Ectodermal cell (in vitro differentiated cells): ENCODE measurements around the gene MYG1.

Experiments
- H3K27ac ChIP-seq: 2 replicates; pipeline ENCODE4 v1.7.0; 2013; ENCODE audit warnings: mild to moderate bottlenecking, low read depth, low read length; ENCODE audit not compliant: insufficient read depth, poor library complexity, severe bottlenecking
- H3K27me3 ChIP-seq: 2 replicates; pipeline ENCODE4 v1.7.0; 2013; ENCODE audit warnings: mild to moderate bottlenecking, low read length; ENCODE audit not compliant: insufficient read depth, control insufficient read depth, poor library complexity, severe bottlenecking
- H3K36me3 ChIP-seq: one replicate; pipeline ENCODE4 v1.7.0; 2013; ENCODE audit warnings: low read length; ENCODE audit not compliant: control insufficient read depth, insufficient read depth
- H3K4me1 ChIP-seq: one replicate; pipeline ENCODE4 v1.7.0; 2013; ENCODE audit warnings: low read length; ENCODE audit not compliant: control insufficient read depth, insufficient read depth
- H3K4me3 ChIP-seq: 2 replicates; pipeline ENCODE4 v1.7.0; 2013; ENCODE audit warnings: low read depth, low read length, control low read depth; ENCODE audit not compliant: insufficient read depth
- H3K9me3 ChIP-seq: 2 replicates; pipeline ENCODE4 v1.7.0; 2013; ENCODE audit warnings: mild to moderate bottlenecking, low read length, moderate library complexity; ENCODE audit not compliant: control insufficient read depth
- WGBS, 2 experiments: methylation state at CpG; one replicate each; pipeline ENCODE4 v1.1.7; 2013; ENCODE audit warnings: missing lambda C conversion rate in 2 of 2; 5-methylcytosine and 5-hydroxymethylcytosine counted together

MYG1 gene

GRCh38 chr12:53352331-53353256 is 53.1 kb downstream of the MYG1 start:
- no peaks in the 10 kb centered on the region for H3K9me3 ChIP-seq
- no peak overlapping the region for H3K27ac ChIP-seq
- H3K27me3 ChIP-seq, result no peaks in the 10 kb centered on the region
- WGBS, 2 experiments, result 70 to 71% methylated on average over 21 of the region's 21 CpGs
- H3K4me3 ChIP-seq, result no peak overlapping the region
- no peaks in the 10 kb centered on the region for H3K36me3 ChIP-seq
- no peaks in the 10 kb centered on the region for H3K4me1 ChIP-seq

DNA sequence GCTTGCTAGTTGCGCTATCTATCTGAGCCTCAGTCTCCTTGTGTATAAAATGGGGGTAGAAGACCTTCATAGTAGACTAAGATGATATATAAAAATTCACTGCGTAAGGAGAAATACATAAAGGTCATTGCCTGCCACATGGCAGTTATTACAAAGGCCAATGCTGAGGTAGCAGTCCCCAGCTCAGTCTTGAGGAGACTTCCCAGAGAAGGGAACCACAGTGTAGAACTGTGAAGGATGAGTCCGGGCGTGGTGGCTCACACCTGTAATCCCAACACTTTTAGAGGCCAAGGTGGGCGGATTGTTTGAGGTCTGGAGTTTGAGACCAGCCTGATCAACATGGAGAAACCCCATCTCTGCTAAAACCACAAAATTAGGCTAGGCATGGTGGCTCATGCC is 53.8 kb downstream of the MYG1 start:
- Histone ChIP-seq H3K4me3 (no peak overlapping the region), H3K9me3 (no peaks in the 10 kb centered on the region), H3K36me3 (no peaks in the 10 kb centered on the region), H3K27ac (no peak overlapping the region), H3K4me1 (no peaks in the 10 kb centered on the region), H3K27me3 (no peaks in the 10 kb centered on the region)
- 94 to 95% methylated on average over 5 of the region's 5 CpGs for WGBS, 2 experiments

GRCh38 chr12:53355121-53355520 is 55.6 kb downstream of the MYG1 start:
- no peaks in the 10 kb centered on the region for H3K36me3 ChIP-seq
- no peak overlapping the region for H3K27ac ChIP-seq
- no peaks in the 10 kb centered on the region for H3K4me1 ChIP-seq
- no peaks in the 10 kb centered on the region for H3K9me3 ChIP-seq
- H3K4me3 ChIP-seq, result no peak overlapping the region
- H3K27me3 ChIP-seq, result no peaks in the 10 kb centered on the region
- 86 to 87% methylated on average over 3 of the region's 3 CpGs for whole genome bisulfite sequencing, 2 experiments
